GM12891 (cell line): ENCODE results near the gene TUBB8B.
"Not testable (repeated sequence)": the region's sequence is repeated elsewhere in the genome, so short reads cannot be mapped to it uniquely, and the experiment has no call there.

Experiments
- PAX5 ChIP-seq: IDR thresholded peaks from 2 replicates; pipeline ENCODE4 v1.6.1; 2011; ENCODE audit warnings: low read length, moderate library complexity, mild to moderate bottlenecking; ENCODE audit not compliant: insufficient read depth, severe bottlenecking
- POLR2A ChIP-seq: IDR thresholded peaks from 2 replicates; pipeline ENCODE4 v1.6.1; 2011; ENCODE audit warnings: low read depth, low read length, control low read depth
- POLR2AphosphoS5 ChIP-seq: IDR thresholded peaks from 2 replicates; pipeline ENCODE4 v1.6.1; 2011; ENCODE audit warnings: low read depth, low read length, control low read depth
- POU2F2 ChIP-seq: IDR thresholded peaks from 2 replicates; pipeline ENCODE4 v1.6.1; 2011; ENCODE audit warnings: low read depth, mild to moderate bottlenecking, control low read depth, low read length, moderate library complexity
- SPI1 ChIP-seq: IDR thresholded peaks from 2 replicates; pipeline ENCODE4 v1.6.1; 2011; ENCODE audit warnings: low read depth, low read length, control low read depth
- TAF1 ChIP-seq: IDR thresholded peaks from 2 replicates; pipeline ENCODE4 v1.6.1; 2011; ENCODE audit warnings: low read depth, low read length, control low read depth

DNA sequence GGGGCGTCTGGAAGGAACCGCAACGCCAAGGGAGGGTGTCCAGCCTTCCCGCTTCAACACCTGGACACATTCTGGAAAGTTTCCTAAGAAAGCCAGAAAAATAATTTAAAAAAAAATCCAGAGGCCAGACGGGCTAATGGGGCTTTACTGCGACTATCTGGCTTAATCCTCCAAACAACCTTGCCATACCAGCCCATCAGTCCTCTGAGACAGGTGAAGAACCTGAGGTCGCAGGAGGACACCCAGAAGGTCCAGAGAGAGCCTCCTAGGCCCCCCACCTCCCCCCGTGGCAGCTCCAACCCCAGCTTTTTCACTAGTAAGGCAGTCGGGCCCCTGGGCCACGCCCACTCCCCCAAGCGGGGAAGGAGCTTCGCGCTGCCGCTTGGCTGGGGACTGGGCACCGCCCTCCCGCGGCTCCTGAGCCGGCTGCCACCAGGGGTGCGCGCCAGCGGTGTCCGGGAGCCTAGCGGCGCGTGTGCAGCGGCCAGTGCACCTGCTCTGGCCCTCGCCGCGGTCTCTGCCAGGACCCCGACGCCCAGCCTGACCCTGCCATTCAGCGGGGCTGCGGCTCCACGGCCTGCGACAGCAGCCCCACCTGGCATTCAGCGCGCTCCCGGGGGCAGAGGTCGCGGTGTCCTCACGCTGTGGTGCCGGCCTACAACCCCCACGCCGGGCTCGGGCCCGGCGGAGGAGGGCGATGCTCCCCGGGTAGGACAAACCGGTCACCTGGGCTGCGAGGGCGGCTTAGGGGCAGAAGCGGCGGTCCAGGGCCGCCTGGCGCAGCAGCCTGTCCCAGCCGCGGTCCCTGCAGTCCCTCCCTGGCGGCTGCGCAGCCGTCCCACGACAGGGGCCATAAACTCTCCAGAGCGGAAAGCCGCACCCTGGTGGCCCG lies 37.8 kb downstream of the TUBB8B start:
- TF ChIP-seq POLR2AphosphoS5, POLR2A, TAF1, PAX5, SPI1, POU2F2: not testable (repeated sequence)
